Transverse colon (tissue), 4 donors: Measurements from ENCODE around the gene HS3ST1.

Source experiments
- CTCF ChIP-seq, 5 experiments: fragments of 200-600 bp in 3 of 5; fragments of 450-650 bp in 2 of 5; sonication (generic) in 3 of 5; IDR thresholded peaks; 1 replicate in 2 of 5; 2 replicates in 3 of 5; pipeline ENCODE4 v1.5.1; 2016 to 2017; ENCODE audit warnings: antibody characterized with exemption in 5 of 5, inconsistent platforms in 3 of 5, mild to moderate bottlenecking in 2 of 5, moderate library complexity in 1 of 5
- EP300 ChIP-seq: sonication (generic); formaldehyde crosslinking; IDR thresholded peaks from one replicate; pipeline ENCODE4 v1.6.1; 2017; ENCODE audit warnings: antibody characterized with exemption, low read depth
- POLR2A ChIP-seq: fragments of 450-650 bp; IDR thresholded peaks from one replicate; pipeline ENCODE4 v1.6.1; 2016; ENCODE audit warnings: antibody characterized with exemption, mild to moderate bottlenecking, moderate library complexity
- POLR2AphosphoS5 ChIP-seq, 3 donors: sonication (generic); formaldehyde crosslinking; IDR thresholded peaks; one replicate each; pipeline ENCODE4 v1.6.1; 2016; ENCODE audit warnings: antibody characterized with exemption in 3 of 3

DNA sequence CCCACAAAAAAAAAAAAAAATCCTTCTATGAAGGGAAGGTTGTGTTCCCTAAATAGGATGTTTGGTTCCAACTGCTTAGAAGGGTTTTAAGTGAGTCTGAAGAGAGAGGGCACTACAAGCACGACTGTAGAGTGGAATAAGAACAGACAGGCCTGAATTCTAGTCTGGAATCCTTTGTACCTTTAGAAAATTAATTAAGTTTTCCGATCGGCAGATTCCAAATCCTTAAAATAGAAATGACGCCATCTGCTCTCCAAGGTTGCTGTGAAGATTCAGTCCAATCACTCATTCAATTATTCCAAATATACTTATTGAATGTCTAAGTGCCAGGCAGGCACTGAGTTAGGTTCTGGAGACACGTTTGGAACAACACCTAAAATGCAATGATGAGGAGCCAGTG is 3.8 kb downstream of the HS3ST1 start:
- TF ChIP-seq CTCF (IDR thresholded peaks at IDR 0.05) = no peak
- TF ChIP-seq POLR2A = no peak
- no peak for TF ChIP-seq POLR2AphosphoS5 (IDR thresholded peaks at IDR 0.05)
- TF ChIP-seq EP300 = no peak
